ENCODE results near the gene VAMP2.

The VAMP2 gene

DNA sequence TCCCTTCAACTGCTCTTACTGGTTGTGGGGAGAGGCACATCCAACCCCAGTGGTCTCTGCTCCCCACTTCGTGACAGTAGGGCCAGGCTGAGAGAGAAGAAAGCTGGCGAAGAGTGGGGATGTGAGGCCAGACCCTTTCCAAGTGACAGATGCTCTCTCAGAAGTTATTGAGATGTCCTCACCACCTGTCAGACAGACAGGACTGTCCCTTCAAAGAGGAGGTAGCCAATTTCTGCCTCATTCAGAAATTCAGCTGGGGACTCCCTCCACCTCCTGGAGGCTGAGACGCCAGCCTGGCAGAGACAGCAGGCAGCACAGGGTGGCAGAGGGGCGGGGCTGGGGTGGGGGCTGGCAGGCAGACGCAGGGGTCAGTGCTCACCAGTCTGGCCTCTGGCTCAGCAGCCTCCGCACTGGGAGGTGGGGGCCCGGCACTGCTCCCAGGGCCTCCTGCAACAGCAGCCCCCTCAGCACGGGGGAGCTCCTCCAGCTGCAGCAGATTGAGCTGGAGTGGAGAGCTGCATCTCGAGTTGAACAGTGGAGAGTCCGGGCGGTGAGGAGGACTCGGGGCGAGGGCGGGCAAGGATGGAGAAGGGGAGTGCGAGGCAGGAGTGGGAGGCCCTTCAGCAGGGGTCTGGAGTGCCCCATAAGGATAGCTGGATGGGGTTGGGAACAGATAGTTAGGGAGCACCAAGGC is 19.7 kb downstream of the VAMP2 start:
- DNase-seq (ENCODE audit: low spot score) = no peak

DNA sequence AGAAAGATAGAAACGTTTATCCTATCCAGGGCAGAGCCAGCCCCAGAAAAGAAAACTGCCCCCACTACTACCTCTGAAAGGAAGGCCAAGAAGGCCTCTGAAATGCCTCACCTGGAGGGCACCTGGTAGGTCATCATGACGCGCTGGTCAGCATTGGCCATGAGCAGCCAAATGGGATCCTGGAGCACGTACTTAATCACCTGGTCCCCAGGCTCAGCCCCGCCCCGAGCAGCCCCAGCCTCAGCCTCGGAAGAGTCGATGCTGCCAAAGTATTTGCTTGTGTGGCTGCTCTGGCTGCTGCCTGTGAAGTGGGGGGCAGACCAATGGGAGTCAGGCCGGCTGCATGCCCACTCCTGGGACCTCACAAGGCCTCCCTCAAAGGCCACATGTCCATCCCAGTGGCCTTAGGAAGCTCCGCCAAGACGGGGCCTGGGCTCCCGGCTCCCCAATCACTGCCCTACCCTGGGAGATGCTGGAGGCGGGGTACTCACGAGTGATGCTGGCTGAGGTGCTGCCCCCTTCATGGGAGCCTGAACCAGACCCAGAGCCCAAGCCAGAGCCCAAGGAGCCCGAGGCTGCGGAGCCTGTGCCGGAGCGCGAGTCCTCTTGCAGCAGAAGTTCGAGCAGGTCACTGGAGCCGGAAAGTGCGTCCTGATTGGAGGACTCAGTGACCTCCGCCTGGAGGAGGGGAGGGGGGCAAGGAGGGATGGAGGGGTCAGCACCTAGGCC is 20.4 kb downstream of the VAMP2 start:
- DNase-seq (ENCODE audit: low spot score) = no peak

DNA sequence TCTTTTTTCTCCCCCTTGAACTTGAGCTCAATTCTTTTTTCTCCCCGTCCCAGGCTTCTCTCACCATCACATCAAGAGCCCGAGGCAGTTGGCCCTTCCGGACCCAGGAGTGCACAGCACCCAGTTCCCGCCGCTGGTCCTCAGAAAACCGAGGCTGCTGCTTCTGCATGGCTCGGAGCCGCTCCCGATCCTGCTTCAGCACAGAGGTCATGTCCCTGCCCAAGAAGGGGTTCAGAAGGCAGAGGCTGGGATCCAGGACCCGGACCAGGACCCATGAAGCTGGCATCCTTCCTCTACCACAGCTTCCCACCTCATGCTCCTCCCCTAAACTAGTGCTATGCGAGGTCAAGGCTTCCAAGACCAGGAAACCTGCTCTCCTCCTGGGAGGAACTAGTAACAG is 21.0 kb downstream of the VAMP2 start:
- DNase-seq (ENCODE audit: low spot score) = no peak

DNA sequence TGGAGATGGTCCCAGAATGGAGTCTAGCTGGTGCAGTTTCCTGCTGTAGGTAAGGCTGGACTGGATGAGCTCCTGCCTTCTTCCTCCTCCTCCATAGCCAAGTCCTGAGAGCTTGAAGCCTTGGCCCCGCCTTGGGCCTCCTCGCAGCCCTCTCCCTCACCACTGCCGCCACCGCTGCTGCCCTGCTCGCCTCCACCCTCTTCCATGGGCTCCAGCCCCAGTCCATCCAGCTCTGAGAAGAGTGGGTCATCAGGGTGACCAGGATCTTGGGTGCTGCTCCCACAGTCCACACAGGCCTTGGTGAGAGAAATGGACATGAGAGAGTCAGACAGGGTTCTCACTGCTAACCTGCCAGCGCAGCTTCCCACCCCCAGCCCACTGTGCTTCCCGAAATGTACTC is 21.7 kb downstream of the VAMP2 start:
- DNase-seq (ENCODE audit: low spot score) = no peak

DNA sequence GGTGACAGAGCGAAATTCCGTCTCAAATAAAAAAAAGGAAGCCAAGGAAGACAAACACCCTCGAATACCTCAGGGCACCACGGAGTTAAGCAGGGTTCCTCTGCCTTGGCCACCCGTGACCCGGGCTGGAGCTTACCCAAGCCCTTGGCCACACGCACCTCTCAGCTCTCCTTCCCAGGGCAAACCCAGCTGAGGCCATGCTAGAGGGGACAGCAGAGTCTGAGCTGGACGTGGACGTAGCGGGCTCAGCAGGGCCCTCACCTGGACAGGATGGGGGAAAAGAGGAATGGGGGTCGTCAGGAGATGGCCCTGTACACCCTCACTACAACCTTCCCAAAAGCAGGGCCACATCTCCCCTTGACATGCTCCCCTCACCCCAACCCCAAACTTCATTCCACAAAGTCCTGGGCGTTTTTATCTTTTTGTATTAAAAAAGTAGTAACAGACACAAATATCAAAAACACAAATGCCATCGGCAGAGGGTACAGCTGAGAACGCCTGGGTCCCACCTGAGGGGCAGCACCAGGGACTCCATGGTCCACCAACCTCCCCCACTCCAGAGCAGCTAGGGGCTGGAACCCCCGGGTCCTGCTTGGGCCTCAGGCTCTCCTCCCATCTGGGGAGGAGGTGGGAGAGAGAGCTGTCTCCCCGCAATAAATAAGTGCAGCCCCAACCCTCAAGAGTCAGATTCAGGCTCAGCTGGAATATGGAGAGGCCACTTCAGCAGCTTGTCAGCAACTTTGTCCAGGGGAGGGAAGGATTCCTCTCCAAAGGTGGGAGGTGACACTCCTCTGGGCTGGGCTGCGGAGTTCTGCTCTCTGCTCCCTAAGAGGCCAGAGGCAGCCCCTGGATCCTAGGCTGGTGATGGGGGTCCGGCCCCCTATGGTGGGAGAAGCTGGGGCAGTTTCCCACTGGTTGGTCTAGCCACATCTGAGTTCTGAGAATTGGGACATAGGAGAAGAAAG is 22.4 kb downstream of the VAMP2 start:
- DNase-seq (ENCODE audit: low spot score) = no peak

DNA sequence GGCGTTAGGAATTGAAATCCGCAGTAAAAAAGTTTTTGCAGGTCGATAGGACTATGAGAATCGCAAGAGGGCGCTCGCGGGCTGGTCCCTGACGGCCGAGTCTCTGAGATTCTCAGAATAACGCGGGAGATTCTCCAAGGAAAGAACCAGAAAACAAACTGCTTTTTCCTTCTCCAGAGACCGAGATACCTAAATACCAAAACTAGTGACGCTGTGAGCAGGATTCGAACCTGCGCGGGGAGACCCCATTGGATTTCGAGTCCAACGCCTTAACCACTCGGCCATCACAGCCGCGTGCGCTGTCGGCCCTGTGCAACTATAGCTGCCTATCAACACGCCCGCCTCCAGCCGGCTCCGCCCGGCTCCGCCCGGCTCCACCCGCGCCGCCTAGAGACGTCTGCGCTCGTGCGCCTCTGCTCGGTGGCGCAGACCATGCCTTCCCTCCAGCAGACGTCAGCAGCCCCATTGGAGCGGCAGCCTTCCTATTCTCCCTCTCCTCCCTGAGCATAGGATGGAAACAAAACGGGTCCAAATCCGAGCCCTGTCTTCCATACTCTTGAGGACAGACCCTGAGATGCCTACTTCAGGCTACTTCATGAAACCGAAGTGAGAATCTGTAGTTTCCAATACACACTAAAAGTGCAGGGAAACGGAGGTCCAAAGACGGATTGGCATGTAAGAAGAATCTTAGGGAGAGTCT is 23.9 kb downstream of the VAMP2 start:
- DNase-seq (ENCODE audit: low spot score) = peak; percentile 94

DNA sequence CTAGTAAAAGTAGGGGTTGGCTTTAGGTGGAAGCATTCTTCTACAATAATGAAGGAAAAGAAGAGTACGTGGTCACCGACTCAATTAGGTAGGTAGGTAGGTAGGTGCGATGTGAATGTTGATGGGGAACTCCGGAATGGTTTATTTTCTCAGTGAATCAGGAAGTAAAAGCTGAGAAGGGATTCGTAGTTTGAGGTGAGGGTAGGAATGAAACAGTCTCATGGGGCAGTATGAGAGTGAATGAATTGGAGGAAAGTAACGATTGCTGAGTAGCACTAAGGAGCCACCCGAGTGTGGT is 24.4 kb downstream of the VAMP2 start:
- no peak for DNase-seq (ENCODE audit: low spot score)

DNA sequence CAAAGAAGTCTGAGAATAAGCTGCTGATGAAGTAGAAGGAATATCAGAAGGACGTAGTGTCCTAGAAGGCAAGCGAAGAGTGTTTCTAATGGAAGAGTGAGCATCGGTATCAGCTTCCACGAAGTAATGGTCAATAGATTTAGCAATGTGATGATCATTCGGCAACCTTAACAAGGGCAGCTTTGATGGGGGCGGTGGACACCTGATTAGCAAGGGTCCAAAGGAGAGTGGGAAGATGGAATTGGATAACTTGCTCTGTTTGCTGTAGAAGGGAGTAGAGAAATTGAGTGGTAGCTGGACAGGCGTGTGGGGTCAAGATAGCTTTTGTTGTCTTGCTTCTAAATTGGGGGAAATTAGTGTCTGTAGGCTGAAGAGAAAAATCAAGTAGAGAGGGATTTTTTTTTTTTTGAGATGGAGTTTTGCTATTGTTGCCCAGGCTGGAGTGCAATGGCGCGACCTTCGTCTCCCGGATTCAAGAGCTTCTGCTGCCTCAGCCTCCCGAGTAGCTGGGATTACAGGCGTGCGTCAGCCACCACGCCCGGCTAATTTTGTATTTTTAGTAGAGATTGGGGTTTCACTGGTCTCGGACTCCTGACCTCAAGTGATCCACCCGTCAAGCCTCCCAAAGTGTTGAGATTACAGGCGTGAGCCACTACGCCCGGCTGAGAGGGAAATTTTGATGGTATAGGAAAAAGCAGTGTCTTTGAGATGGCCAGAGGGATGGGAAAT is 24.9 kb downstream of the VAMP2 start:
- no peak for DNase-seq (ENCODE audit: low spot score)

DNA sequence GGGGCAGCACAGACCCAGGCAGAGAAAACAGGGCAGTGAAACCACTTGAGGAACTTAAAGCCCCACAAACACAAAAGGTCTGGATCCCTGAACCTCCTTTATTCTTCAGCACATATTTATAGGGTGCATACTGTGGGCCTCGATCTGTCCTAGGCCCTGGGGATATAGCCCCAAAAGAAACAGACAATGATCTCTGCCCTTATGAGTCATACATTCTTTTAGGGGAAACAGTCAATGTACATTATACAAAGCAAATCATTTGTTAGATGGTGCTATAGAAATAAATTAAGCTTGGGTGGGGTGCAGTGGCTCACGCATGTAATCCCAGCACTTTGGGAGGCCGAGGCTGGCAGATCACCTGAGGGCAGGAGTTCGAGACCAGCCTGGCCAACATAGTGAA is 28.8 kb downstream of the VAMP2 start:
- no peak for DNase-seq (ENCODE audit: low spot score)

DNA sequence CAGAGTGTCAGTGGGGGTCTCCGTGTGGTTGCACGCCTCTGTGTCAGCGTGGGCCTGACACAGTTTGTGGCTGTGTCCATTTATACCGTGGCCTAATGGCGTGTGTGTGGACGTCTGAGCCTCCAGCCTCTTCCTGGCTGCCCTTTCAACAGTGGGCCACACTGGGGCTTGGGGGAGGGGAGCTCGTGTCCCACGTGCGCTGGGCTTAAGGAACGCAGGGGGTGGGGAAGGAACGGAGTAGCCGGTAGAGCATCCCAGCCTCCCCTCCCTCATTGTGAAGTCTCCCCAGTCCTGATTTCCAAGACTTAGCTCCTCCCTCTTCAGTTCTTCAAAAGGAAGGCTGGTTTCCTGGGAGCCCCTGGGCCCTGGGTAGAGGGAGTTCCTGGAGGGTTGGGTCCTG is 29.3 kb downstream of the VAMP2 start:
- DNase-seq (ENCODE audit: low spot score) = no peak

DNA sequence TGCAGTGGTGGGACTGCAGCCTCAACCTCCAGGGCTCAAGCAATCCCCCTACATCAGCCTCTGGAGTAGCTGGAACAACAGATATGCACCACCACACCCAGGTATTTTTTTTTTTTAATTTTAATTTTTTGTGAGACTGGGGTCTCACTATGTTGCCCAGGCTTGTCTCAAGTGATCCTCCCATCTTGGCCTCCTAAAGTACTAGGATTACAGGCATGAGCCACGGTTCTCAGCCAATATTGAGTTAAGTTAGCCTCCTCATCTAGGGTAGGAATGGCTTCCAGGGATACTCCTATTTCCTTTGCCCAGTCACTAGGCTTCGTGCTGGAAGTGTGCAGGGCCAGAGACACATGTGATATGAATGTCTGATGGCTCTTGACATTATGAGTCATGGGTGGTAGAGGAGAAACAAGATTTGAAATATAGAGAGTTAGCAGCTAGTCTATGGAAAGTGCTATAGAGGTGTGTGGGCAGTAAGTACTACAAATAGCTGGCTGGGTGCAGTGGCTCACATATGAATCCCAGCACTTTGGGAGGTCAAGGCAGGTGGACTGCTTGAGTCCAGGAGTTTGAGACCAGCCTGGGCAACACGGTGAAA is 30.8 kb downstream of the VAMP2 start:
- no peak for DNase-seq (ENCODE audit: low spot score)

DNA sequence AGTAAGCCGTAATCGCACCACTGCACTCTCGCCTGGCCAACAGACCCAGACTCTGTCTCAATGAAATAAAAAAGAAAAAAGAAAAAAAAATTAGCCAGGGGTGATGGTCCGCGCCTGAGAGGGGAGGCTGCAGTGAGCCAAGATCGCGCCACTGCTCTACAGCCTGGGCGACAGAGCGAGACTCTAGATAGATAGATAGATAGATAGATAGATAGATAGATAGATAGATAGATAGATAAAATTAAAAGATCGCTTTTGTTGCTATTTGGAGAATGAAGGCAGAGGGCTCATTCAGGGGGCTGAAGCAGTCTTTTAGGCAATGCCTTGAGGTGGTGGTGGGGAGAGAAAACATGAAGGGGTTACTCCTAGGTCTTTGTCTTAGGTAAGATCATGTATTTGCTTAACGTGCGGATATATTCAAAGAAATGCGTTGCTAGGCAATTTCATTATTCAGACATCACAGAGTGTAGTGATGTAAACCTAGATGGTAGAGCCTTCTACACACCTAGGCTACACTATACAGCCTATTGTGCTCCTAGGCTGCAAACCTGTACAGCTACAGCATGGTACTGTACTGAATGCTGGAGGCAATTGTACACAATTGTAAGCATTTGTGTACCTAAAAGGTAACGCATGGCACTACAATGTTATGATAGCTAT is 34.5 kb downstream of the VAMP2 start:
- DNase-seq (ENCODE audit: low spot score) = no peak

DNA sequence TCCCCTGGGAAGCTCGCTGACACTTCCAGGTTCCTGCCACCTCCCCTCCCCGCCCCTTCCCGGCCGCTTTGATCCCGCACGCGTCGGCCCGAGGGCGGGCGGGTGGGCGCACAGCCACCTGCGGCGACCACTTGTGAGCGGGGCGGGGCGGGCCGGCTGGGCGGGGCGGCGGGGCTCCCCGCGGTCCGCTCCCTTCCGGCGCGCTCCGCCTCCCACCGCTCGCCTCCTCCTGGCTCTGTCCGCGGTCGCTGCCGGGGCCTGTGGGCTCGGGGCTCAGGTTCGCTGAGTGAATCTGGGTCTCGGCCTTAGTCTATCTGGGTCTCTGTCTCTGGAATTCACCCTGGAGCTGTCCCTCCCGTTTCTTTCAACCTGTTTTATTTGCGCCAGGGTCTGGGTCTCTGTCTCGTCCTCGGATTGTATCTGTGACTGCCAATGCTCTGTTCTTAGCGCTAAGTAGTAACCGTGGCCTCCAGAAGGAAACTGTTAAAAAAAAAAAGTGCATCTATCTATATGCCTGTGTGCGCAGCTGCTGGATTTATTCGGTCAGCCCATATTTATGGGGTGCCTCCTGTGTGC is 36.2 kb downstream of the VAMP2 start:
- DNase-seq (ENCODE audit: low spot score) = no peak

DNA sequence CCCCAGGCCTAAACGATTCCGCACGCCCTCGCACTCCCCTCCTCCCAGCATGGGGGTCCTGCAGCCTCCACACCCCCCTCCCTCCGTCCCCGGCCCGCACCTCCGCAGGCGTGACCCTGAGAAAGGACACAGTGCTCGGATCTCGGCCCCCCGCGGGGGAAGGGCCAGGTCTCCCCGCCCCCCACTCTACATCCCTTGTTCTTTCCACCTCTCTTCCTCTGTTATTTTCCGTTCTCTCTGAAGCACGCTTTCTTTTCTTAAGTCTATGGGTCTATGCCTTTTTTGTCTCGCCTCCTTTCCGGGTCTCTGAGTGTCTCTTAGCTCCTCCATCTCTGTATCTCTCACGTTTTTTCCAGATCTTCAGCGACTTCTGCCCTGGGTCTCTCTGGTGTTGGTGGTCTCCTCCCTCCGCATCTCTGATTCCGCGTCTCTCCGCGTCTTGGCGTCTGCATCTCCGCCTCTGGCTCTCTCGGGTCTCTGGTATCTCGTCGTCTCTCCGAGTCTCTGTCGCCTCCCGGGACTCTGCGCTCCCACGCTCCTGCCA is 36.7 kb downstream of the VAMP2 start:
- DNase-seq (ENCODE audit: low spot score) = no peak

DNA sequence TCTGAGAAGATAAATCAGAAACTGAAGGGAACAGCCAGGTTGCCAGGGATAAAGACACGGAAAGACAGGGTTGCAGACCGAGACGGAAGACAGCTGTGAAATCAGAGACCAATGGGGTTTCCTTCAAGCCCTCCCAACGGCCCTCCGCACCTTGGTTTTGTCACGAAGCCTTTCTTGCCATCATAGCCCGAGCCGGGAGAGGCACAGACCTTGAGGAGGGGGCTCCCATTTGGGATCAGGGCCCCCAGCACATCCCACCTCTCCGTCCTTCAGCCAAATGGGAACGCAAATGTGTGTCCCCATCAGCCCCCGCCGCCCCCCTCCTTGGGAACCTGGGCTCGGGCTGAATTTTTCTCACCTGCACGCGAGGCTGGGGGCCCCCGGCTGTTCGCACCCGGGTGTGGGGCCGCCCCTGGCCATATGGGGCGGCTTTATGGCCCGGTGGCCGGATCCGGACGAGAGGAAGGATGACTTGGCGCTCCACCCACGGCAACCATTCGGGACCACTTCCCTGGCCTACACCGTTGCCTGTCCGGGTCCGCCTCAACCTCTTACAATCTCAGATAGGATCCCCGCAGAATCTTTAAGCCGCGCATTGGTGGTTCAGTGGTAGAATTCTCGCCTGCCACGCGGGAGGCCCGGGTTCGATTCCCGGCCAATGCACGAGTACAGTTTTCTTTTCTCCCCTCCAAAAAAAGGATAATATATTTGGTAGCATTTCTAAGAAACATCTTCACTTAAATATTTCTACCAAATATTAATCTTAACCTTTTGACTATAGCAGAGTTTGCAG is 37.4 kb downstream of the VAMP2 start:
- peak; percentile 73 for DNase-seq (ENCODE audit: low spot score)

DNA sequence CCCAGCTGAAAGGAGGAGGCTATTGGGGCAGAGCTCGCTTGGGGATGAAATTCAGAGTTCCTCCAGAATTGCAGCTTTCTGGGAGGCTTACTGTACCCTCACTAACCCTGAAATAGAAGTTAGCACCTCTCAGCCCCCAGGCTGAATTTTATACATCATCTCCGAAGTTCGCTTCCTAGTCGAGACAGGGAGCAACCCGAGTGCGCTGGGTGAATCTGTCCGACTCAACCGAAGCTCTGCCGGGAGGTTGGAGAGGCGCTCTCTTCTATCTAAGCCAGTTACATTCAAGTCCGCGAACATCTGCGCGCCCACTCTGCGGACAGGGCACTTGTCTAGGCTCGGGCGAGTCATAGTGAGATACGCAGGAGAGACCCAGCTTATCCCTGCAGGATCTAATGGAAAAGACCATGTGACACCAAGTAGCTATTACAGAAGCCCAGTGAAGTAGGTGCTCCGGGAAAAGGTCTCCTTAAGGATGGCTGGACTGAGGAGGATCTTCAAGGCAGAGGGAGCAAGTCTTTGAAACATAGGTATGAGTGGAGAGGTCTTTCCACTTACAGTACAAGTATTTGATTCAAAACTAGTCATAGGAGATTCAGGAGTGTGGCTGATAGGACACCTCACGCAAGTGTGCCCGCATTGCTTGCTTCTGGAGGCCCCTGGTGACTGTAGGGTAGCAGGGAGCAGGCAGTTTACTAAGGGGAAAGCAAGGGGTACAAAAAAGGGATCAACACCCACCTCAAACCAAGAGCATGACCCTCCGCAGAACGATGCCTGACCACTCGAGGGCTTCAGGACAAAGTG is 38.2 kb downstream of the VAMP2 start:
- no peak for DNase-seq (ENCODE audit: low spot score)

DNA sequence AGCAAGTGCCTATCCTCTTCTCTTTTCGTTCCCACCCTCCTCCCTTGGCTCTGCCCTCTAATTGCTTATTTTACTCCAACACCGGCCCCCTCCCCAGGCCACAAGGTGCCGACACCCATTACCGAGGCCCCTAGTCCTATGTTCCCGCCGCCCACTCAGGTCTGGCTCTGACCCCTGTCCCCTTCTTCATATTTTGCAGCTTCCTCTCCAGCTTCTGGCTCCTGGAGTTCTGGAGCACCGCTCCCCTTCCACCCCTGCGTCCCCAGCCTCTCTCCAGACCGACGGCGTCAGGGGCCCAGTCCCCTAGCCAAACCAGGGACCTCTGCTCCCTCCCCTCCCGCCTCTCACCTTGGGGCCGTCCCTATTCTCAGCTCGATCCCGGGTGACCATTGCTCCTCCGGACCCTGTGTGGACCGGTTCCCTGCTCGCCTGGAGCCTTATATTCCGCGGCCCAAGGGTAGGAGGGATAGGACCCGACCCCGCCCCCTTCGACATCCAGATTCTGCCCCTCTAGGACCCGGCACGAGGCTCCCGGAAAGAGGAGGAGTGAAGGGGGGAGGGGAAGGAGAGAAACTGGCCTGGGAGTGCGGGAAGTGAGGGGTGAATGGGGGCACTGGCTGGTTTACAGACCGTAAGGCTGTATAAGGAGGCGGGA is 38.9 kb downstream of the VAMP2 start, which contains the start of gene HES7:
HES7 (minus strand) TSS at position 412 of the 655 bp plus-strand sequence; CDS start at position 390, 22 bp downstream.
- no peak for DNase-seq (ENCODE audit: low spot score)

All from pons (tissue), 1 donor.